H1 (cell line): ENCODE results near the gene POTEM. TPM values are rescaled to one million over a fixed set of nuclear protein-coding genes. Genes with fewer than 3 reads are reported as not detected.

Experiments
- polyA plus RNA-seq, 7 experiments: library from polyadenylated mRNA; depleted of rRNA in 3 of 7; stranded (reverse) in 5 of 7; unstranded in 2 of 7; fragments of >200 nt in 5 of 7; fragments of 200-250 nt in 2 of 7; gene quantifications; 1 replicate in 5 of 7; 2 replicates in 1 of 7; 4 replicates in 1 of 7; pipeline versions ENCODE4 v1.2.1 to v1.2.3, GENCODE V29; 2011 to 2013; ENCODE audit warnings: missing spikeins in 2 of 7, mixed read lengths in 2 of 7
- small RNA-seq: library from polyadenylated mRNA; stranded (forward); fragments of <200 nt; extraction: miRNeasy Mini kit (QIAGEN cat#:217004); gene quantifications from one replicate; pipeline ENCODE3, GENCODE V24; 2013; ENCODE audit not compliant: insufficient read depth
- total RNA-seq: library from RNA; stranded (reverse); fragmentation: NEBNext Ultra II Directional; extraction: Animal tissue kit (Norgen Biotek cat#: 25700); gene quantifications from 2 replicates; pipeline ENCODE4 v1.2.1, GENCODE V29; 2021

POTEM gene
- total and polyA plus RNA-seq, 2 of the 8 experiments (the other 6 are each of a cell fraction or from before 2014, with no cell fraction given) = not detected

Small RNA genes within 50 kb of the gene (small RNA-seq; reads per million reads assigned to genes)
- gene RNU6-1239P = not detected
